C4-2B (cell line): ENCODE results near the gene PSMC5.

Source experiments
- ZFX ChIP-seq: fragments of 450-650 bp; IDR thresholded peaks from 2 replicates; pipeline ENCODE4 v1.6.1; 2017
- TF ChIP-seq, protein P1 (sequence below): fragments of 450-650 bp; conservative IDR thresholded peaks from 2 replicates; pipeline ENCODE4 v1.5.1; 2017; ENCODE audit warnings: mild to moderate bottlenecking

DNA sequence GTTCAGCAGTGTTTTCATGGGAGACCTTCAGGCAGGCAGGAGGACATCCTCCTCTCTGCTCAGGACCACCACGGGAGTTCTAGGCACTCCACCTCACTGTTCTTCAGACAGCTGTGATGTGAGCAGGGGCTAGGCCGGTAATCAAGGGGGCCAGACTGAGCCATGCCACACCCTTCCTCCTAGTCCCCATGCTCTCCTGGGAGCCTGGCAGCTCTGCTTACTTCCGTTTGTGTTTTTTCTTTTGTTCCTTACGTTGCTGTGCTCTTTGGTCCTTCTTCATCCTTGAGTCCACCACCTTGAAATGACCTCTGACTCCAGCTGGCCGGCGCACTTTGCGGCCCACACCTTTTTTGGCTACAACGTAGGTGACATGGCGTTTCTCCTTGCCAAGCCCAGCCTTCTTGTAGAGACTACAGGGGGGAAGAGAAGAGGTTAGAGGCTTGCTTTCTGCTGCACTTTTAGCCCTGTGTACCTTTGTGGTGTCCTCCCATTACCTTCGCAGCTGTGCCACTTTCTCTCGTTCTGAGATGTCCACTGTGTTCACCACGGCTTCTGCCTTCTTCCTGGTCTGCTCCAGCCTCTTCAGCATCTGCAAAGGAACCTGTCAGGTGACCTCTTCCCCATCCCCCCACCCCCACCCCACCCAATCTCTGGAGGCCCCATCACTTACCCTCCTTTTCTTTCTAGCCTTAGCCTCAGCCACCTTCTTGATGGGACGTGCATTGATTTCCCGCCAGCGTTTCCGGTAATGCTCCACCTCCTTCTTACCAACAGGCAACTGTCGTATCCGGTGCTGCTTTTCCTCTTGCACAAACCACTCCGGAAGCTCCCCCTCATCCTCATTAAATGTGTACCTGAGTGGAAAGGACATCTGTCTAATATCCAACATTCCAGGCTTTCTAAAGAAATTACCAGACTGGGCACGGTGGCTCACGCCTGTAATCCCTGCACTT lies 7.4 kb upstream of the PSMC5 start:
- TF ChIP-seq, protein P1, sequence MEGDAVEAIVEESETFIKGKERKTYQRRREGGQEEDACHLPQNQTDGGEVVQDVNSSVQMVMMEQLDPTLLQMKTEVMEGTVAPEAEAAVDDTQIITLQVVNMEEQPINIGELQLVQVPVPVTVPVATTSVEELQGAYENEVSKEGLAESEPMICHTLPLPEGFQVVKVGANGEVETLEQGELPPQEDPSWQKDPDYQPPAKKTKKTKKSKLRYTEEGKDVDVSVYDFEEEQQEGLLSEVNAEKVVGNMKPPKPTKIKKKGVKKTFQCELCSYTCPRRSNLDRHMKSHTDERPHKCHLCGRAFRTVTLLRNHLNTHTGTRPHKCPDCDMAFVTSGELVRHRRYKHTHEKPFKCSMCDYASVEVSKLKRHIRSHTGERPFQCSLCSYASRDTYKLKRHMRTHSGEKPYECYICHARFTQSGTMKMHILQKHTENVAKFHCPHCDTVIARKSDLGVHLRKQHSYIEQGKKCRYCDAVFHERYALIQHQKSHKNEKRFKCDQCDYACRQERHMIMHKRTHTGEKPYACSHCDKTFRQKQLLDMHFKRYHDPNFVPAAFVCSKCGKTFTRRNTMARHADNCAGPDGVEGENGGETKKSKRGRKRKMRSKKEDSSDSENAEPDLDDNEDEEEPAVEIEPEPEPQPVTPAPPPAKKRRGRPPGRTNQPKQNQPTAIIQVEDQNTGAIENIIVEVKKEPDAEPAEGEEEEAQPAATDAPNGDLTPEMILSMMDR: no peak
- no peak for TF ChIP-seq ZFX
